GM11168 (cell line): ENCODE results near the gene FAM209A.
"Not testable (repeated sequence)": the region's sequence is repeated elsewhere in the genome, so short reads cannot be mapped to it uniquely, and the experiment has no call there.

Experiments used
- in situ Hi-C: fragments of 300-500 bp; cut with MboI; formaldehyde crosslinking; loops from one replicate; pipeline ENCODE4 v1.12.0; 2022; ENCODE audit warnings: low sequenced_read_pairs; ENCODE audit not compliant: unreplicated experiment

The FAM209A gene

DNA sequence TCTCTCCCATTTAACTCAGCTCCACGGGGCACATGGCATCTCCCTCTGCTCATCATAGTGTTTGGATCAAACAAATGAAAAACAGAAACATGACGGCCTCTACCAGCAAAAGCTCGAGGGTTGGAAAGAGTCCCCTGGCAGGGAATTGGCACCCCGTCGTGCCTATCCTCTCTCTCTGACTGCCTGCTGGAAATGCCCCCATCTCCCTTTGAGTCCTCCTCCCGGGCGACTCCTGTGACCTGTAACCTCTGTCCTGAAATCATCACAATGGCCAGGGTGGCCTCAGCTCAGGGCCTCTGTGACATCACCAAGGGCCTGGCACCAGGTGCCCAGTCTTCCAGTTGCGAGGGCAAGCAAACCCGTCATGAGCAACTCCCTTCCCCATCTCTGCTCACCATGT is 8.4 kb downstream of the FAM209A start, which contains the start of gene FAM209B:
FAM209B (plus strand) TSS at position 301 of the 400 bp plus-strand sequence; CDS start at position 397, 96 bp downstream.
- in situ Hi-C loops, result not testable (repeated sequence)

DNA sequence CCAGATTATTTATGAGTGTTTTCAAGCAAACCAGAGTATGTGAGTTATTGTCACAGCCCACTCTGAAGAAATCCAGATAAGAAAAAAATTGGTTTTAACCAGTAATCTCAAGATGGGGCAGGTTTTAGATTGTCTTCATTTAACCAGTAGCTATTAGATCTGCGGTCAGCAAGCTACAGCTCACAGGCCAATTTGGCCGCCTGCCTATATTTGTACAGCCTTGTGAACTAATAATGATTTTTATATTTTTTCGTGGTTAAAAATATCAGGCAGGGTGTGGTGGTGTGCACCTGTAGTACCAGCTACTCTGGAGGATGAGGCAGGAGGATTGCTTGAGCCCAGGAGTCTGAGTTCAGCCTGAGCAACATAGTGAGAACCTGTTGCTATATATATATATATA is 13.5 kb downstream of the FAM209A start:
- in situ Hi-C loops, result no loop called here

DNA sequence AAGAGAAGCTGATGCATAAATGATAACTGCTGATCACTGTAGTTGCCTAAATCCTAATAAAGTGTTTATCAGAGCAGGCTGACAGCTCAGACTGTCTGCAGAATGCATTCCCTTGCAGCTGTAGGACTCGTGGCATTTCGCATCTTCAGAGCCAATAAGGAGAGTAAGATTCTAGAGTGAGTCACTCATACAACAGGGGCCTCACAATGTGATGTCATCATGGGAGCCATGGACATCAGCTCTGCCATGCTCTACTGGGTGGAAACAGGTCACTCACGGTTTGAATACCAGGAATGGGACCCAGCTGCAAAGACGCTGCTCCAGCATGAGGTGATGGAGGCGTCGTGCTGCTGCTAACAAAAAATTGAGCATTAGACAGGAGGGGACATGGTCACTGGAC is 15.9 kb downstream of the FAM209A start:
- in situ Hi-C loops, result no loop called here

GRCh38 chr20:56542489-56543030 is 18.0 kb downstream of the FAM209A start:
- in situ Hi-C loops, result no loop called here

- in situ Hi-C loops, result loop anchor here (10.0 kb wide), 1 partner anchor 443 kb away; no protein-coding TSS in a partner anchor
These were observed 27.0 kb downstream of the FAM209A start for GRCh38 chr20:56551571-56551970.

DNA sequence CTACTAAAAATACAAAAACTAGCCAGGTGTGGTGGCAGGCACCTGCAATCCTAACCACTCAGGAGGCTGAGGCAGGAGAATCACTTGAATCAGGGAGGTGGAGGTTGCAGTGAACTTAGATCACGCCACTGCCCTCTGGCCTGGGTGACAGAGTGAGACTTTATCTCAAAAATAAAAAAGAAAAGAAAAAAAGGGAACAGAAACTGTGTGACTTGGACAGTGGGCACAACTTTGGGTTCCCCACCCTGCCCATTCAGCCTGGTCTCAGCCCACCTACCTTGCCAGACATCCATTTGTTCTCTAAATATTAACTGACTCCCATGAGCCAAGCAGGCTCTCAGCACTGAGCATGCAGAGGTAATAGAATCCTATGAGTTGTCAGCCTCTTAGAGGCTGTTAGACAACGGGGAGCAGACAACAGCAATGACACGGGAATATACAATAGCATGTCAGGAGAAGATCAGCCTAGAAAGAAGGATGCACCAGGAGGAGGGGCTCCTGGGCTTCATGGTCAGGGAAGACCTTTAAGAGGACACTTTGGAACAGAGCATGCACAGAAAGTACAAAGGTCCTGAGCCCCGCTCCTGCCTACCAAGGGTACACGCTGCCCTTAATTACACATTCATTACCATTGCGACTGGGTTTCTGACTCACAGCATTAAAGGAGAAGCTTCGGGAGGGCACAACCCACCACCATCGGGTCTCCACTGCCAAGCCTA is 28.5 kb downstream of the FAM209A start:
- in situ Hi-C loops, result loop anchor here (10.0 kb wide), 1 partner anchor 442 kb away; no protein-coding TSS in a partner anchor

- in situ Hi-C loops, result loop anchor here (10.0 kb wide), 1 partner anchor 440 kb away; no protein-coding TSS in a partner anchor
These were observed 30.3 kb downstream of the FAM209A start for GRCh38 chr20:56554869-56555268.

DNA sequence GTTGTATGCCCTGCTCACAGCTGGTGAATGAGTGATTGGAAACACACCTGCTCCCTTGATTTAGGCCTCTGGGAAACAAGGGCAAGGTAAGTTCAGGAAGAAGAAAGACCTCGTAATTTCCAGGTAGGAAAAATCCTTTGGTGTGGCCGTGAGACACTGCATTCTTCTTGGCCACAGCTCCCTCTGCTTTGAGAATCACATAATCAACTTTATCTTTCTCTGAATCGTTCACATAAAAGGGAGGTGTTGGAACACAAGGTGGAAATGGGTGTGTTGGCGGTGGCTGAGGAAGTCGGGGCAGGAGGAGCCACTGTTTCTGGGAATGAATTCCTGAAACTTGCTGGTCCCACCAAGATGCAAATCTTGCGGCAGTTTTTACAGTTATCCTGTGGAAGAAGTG is 34.4 kb downstream of the FAM209A start:
- in situ Hi-C loops, result loop anchor here (10.0 kb wide), 1 partner anchor 436 kb away; no protein-coding TSS in a partner anchor

GRCh38 chr20:56564526-56564925 is 40.0 kb downstream of the FAM209A start:
- in situ Hi-C loops, result not testable (repeated sequence)

GRCh38 chr20:56565511-56565910 is 41.0 kb downstream of the FAM209A start:
- in situ Hi-C loops, result no loop called here

DNA sequence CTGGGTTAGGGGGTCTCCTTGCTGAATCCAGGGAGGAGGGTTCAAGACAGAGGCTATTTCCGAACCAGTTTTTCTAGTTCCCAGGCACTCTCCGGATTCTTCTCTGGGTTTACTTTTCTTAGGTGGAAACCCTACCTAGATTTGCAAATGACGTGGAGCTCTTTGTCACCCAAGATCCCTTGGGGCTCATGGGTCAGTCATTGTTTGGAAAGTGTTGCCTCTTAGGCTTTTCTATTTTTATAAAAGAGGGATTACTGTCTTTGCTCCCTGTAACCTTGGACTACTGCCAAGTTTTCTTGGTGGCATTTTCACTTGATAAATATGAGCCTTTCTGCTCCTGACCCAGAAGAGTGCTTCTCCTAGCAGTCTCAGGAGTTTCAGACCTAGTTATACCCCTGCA is 42.1 kb downstream of the FAM209A start:
- in situ Hi-C loops, result no loop called here

GRCh38 chr20:56570832-56571231 is 46.3 kb downstream of the FAM209A start:
- in situ Hi-C loops, result no loop called here

- in situ Hi-C loops, result no loop called here
These were observed 47.6 kb downstream of the FAM209A start for GRCh38 chr20:56572172-56572571.

- in situ Hi-C loops, result no loop called here
These were observed 49.4 kb downstream of the FAM209A start for GRCh38 chr20:56573986-56574385.

GRCh38 chr20:56574531-56575142 is 50.1 kb downstream of the FAM209A start:
- in situ Hi-C loops, result no loop called here

DNA sequence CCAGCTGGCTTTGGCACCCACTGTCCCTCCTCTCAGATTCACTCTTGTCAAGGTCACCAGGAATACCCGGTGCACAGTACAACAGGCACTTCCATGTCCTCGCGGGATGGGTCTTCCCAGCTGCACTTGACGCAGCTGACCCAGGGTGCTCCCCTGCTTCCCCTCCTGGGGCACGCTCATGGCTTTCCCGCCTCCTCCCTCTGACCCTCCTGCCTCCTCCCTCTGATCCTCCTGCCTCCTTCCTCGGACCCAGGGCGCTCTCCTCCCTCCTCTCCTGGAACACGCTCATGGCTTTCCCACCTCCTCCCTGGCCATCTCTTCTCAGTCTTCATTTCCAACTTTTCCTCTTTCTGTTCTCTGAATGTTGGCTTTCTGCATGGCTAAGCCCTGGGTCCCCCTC is 50.6 kb downstream of the FAM209A start:
- in situ Hi-C loops, result no loop called here
